HEK293 (cell line): ENCODE data around the gene FAM204A.

Source experiments
- ATF2 ChIP-seq: fragments of 450-650 bp; formaldehyde crosslinking; IDR thresholded peaks from 2 replicates; pipeline ENCODE4 v1.5.1; 2016; ENCODE audit warnings: missing biosample characterization, missing genetic modification characterization, low read depth
- CTCF ChIP-seq: fragments of 450-650 bp; formaldehyde crosslinking; IDR thresholded peaks from 2 replicates; pipeline ENCODE4 v1.5.1; 2016; ENCODE audit warnings: missing biosample characterization, missing genetic modification characterization
- SETDB1 ChIP-seq: IDR thresholded peaks from one replicate; pipeline ENCODE4 v1.6.1; 2017; ENCODE audit warnings: mild to moderate bottlenecking, low read length, moderate library complexity, mixed read lengths; ENCODE audit not compliant: insufficient read length
- ZFP3 ChIP-seq: fragments of 450-650 bp; formaldehyde crosslinking; IDR thresholded peaks from 2 replicates; pipeline ENCODE4 v1.5.1; 2016; ENCODE audit warnings: low read depth, missing biosample characterization, missing genetic modification characterization
- ZNF394 ChIP-seq: fragments of 450-650 bp; formaldehyde crosslinking; IDR thresholded peaks from 2 replicates; pipeline ENCODE4 v1.5.1; 2016; ENCODE audit warnings: missing biosample characterization, missing genetic modification characterization, mild to moderate bottlenecking, moderate library complexity, borderline replicate concordance
- ZNF701 ChIP-seq: fragments of 450-650 bp; formaldehyde crosslinking; IDR thresholded peaks from 2 replicates; pipeline ENCODE4 v1.5.1; 2016; ENCODE audit warnings: missing biosample characterization, missing genetic modification characterization
- TF ChIP-seq, protein P1 (sequence below): fragments of 450-650 bp; formaldehyde crosslinking; IDR thresholded peaks from 2 replicates; pipeline ENCODE4 v1.5.1; 2016; ENCODE audit warnings: missing biosample characterization, missing genetic modification characterization
- TF ChIP-seq, protein P2 (sequence below): sonication (generic); formaldehyde crosslinking; IDR thresholded peaks from 2 replicates; pipeline ENCODE4 v1.8.1; 2022; ENCODE audit warnings: mild to moderate bottlenecking, moderate library complexity, missing genetic modification reagents

DNA sequence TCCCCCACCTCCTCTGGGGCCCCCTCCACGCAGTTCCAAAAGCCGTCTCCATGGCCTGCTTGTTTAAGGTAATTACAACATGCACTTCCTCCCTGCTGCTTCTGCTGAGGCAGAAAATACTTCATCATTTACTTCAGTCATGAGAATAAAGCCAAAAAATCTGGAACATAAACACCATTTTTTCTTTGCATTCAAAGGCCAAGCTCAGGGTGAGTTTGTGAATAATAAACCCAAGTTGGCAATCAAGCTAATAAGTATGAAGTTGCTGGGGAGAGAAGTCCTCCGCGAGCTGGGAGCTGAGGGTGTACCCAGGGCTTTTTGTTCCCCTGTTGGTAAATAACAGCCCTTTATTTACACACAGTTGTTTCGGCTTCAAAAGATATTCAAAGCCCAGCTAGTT, 70.5 kb downstream of the FAM204A start:
- TF ChIP-seq, protein P1, sequence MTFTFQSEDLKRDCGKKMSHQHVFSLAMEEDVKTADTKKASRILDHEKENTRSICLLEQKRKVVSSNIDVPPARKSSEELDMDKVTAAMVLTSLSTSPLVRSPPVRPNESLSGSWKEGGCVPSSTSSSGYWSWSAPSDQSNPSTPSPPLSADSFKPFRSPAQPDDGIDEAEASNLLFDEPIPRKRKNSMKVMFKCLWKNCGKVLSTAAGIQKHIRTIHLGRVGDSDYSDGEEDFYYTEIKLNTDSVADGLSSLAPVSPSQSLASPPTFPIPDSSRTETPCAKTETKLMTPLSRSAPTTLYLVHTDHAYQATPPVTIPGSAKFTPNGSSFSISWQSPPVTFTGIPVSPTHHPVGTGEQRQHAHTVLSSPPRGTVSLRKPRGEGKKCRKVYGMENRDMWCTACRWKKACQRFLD: no peak
- TF ChIP-seq, protein P2, sequence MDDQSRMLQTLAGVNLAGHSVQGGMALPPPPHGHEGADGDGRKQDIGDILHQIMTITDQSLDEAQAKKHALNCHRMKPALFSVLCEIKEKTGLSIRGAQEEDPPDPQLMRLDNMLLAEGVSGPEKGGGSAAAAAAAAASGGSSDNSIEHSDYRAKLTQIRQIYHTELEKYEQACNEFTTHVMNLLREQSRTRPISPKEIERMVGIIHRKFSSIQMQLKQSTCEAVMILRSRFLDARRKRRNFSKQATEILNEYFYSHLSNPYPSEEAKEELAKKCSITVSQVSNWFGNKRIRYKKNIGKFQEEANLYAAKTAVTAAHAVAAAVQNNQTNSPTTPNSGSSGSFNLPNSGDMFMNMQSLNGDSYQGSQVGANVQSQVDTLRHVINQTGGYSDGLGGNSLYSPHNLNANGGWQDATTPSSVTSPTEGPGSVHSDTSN (CRISPR knock-in tag): no peak
- TF ChIP-seq SETDB1 (no peak), ZNF701 (tag by site-specific recombination) (no peak), CTCF (tag by site-specific recombination) (no peak), ZFP3 (tag by site-specific recombination) (no peak), ATF2 (tag by site-specific recombination) (no peak), ZNF394 (tag by site-specific recombination) (no peak)
